Nephron (organoid): ENCODE measurements around the gene DMBT1.

ENCODE experiments used
- H3K27ac Mint-ChIP-seq, 3 experiments: 2 replicates each; pipeline ENCODE4 v1.8.0; 2020; ENCODE audit warnings: mixed read lengths in 3 of 3, mild to moderate bottlenecking in 2 of 3, moderate library complexity in 1 of 3
- H3K27me3 Mint-ChIP-seq: 2 replicates; pipeline ENCODE4 v1.8.0; 2021; ENCODE audit warnings: low read depth, mild to moderate bottlenecking, moderate library complexity, mixed read lengths
- H3K36me3 Mint-ChIP-seq: 2 replicates; pipeline ENCODE4 v1.8.0; 2020; ENCODE audit warnings: low read depth, mixed read lengths
- H3K4me1 Mint-ChIP-seq: 2 replicates; pipeline ENCODE4 v1.8.0; 2020; ENCODE audit warnings: mixed read lengths
- H3K4me3 Mint-ChIP-seq, 3 experiments: 2 replicates each; pipeline ENCODE4 v1.8.0; 2020; ENCODE audit warnings: mild to moderate bottlenecking in 3 of 3, mixed read lengths in 3 of 3, moderate library complexity in 2 of 3
- H3K9me3 Mint-ChIP-seq: 2 replicates; pipeline ENCODE4 v1.8.0; 2020; ENCODE audit warnings: mixed read lengths
- CTCF ChIP-seq, 3 experiments: fragments of 200-600 bp; sonication (generic); IDR thresholded peaks; one replicate each; pipeline ENCODE4 v1.5.0; 2021; ENCODE audit warnings: antibody characterized with exemption in 3 of 3; ENCODE audit not compliant: unreplicated experiment in 3 of 3

DMBT1 gene

GRCh38 chr10:122658356-122659049 is 97.9 kb downstream of the DMBT1 start:
- peaks cover 10% of the 10 kb centered on the region for H3K27me3 Mint-ChIP-seq
- no peaks in the 10 kb centered on the region for H3K9me3 Mint-ChIP-seq
- H3K27ac Mint-ChIP-seq = no peak overlapping the region

GRCh38 chr10:122659126-122659525 is 98.6 kb downstream of the DMBT1 start:
- Mint-ChIP-seq H3K9me3 (no peaks in the 10 kb centered on the region), H3K27ac (no peak overlapping the region), H3K4me3 (no peak overlapping the region), H3K4me1 (no peaks in the 10 kb centered on the region), H3K36me3 (no peaks in the 10 kb centered on the region), H3K27me3 (peaks cover 13% of the 10 kb centered on the region)
- no peak for TF ChIP-seq CTCF (IDR thresholded peaks at IDR 0.05; ENCODE audit: unreplicated experiment in 3 of 3)

More at GRCh38 chr10:122658356-122659049, 97.9 kb downstream of the DMBT1 start:
- no peaks in the 10 kb centered on the region for H3K4me1 Mint-ChIP-seq
- TF ChIP-seq CTCF (IDR thresholded peaks at IDR 0.05; ENCODE audit: unreplicated experiment in 3 of 3) = no peak
- H3K36me3 Mint-ChIP-seq = no peaks in the 10 kb centered on the region
- H3K4me3 Mint-ChIP-seq = no peak overlapping the region

- Mint-ChIP-seq H3K27me3 (peaks cover 18% of the 10 kb centered on the region), H3K4me1 (no peaks in the 10 kb centered on the region), H3K4me3 (no peak overlapping the region), H3K27ac (no peak overlapping the region), H3K9me3 (no peaks in the 10 kb centered on the region), H3K36me3 (no peaks in the 10 kb centered on the region)
- no peak for TF ChIP-seq CTCF (IDR thresholded peaks at IDR 0.05; ENCODE audit: unreplicated experiment in 3 of 3)
Observed at GRCh38 chr10:122659651-122660050, 99.1 kb downstream of the DMBT1 start.

GRCh38 chr10:122660696-122661095 is 100.1 kb downstream of the DMBT1 start:
- H3K4me3 Mint-ChIP-seq = no peak overlapping the region
- peaks cover 19% of the 10 kb centered on the region for H3K27me3 Mint-ChIP-seq

GRCh38 chr10:122662231-122662630 is 101.7 kb downstream of the DMBT1 start:
- no peak for TF ChIP-seq CTCF (IDR thresholded peaks at IDR 0.05; ENCODE audit: unreplicated experiment in 3 of 3)
- Mint-ChIP-seq H3K36me3 (no peaks in the 10 kb centered on the region), H3K9me3 (no peaks in the 10 kb centered on the region), H3K4me1 (no peaks in the 10 kb centered on the region), H3K27ac (no peak overlapping the region), H3K27me3 (peaks cover 24% of the 10 kb centered on the region), H3K4me3 (no peak overlapping the region)

More at GRCh38 chr10:122660696-122661095, 100.1 kb downstream of the DMBT1 start:
- Mint-ChIP-seq H3K9me3 (no peaks in the 10 kb centered on the region), H3K4me1 (no peaks in the 10 kb centered on the region), H3K36me3 (no peaks in the 10 kb centered on the region), H3K27ac (no peak overlapping the region)
- no peak for TF ChIP-seq CTCF (IDR thresholded peaks at IDR 0.05; ENCODE audit: unreplicated experiment in 3 of 3)

GRCh38 chr10:122663516-122664130 is 103.1 kb downstream of the DMBT1 start:
- TF ChIP-seq CTCF (IDR thresholded peaks at IDR 0.05; ENCODE audit: unreplicated experiment in 3 of 3) = no peak
- peaks cover 27% of the 10 kb centered on the region for H3K27me3 Mint-ChIP-seq
- no peaks in the 10 kb centered on the region for H3K4me1 Mint-ChIP-seq
- H3K4me3 Mint-ChIP-seq = no peak overlapping the region
- no peaks in the 10 kb centered on the region for H3K9me3 Mint-ChIP-seq
- H3K27ac Mint-ChIP-seq = no peak overlapping the region
- no peaks in the 10 kb centered on the region for H3K36me3 Mint-ChIP-seq
